Skeletal muscle cell (primary cell): ENCODE data around the gene MAD1L1.
"Not testable (repeated sequence)": the region's sequence is repeated elsewhere in the genome, so short reads cannot be mapped to it uniquely, and the experiment has no call there.

Experiments used
- DNase-seq: peaks from one replicate; pipeline ENCODE4 v3.0.0-alpha.2; 2010; ENCODE audit warnings: low read depth
- H3K4me3 ChIP-seq: 2 replicates; pipeline ENCODE4 v1.5.1; 2011; ENCODE audit warnings: low read depth, mild to moderate bottlenecking, control low read depth, low read length, moderate library complexity

The MAD1L1 gene

GRCh38 chr7:1990001-1990670, 242.6 kb downstream of the MAD1L1 start:
- DNase-seq = no peak
- H3K4me3 ChIP-seq = no peak overlapping the region

GRCh38 chr7:1989049-1989860, 243.5 kb downstream of the MAD1L1 start:
- DNase-seq = no peak
- no peak overlapping the region for H3K4me3 ChIP-seq

DNA sequence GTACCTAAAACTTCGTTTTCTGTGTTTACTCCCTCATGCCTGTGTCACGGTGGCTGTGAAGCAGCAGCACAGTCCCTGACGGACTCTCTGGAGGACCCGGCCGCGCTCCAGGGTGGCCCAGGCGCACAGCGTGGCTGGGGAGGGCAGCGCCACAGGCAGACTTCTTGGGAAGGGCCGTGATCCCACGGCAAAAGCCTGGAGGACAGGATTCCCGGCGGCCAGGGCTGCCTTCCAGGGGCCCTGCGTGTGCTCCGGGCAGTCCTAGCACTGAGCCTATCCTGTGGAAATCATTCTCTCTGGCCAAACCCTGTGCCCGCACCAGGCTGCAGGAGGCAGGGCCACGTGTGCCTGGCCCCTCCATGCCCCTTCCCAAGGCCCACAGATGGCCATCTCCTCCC, 244.2 kb downstream of the MAD1L1 start:
- DNase-seq = no peak

DNA sequence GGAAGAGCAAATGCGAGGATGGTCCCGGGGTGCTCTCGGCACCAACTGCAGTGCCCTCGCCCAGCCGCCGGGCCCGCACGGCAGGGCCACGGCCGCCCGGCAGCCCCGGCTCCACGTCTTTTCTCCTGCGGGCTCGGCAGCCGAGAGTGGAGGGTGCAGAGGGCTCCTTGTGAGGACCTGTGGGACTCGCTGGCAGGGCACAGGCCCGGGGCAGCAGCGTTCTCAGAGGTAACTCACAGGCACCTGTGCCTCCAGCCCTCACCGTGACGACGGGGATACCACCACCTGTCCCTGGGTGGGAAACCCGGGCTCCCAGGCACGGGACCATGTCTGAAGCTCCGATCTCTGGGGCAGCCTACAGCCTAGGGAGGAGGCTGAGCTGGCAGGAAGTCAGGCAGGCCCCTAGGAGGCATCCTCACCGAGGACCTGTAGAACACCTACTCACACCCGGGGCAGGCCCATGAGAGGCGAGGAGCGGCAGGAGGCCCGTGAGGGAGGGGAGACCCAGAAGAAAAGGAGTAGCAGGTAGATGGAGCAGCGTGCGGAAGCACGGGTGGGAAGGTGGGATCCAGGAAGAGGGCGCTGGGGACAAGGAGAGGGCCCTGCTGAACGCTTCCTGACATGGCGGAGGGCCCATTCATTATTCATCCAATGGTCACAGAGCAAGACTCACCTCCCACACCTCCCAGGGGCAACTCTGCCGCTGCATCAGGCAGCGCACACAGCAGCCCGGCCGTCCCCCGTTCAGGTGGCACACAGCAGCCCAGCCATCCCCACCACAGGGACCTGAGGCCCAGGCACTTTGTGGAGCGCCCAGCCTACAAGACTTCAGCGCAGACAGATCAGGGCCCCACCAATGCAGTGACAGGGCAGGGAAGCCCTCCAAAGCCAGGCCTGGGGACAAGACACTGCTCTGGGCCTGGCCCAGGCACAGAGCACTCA, 244.9 kb downstream of the MAD1L1 start:
- DNase-seq = no peak
- H3K4me3 ChIP-seq = no peak overlapping the region

More for the DNA sequence above, 244.2 kb downstream of the MAD1L1 start:
- H3K4me3 ChIP-seq = no peak overlapping the region

DNA sequence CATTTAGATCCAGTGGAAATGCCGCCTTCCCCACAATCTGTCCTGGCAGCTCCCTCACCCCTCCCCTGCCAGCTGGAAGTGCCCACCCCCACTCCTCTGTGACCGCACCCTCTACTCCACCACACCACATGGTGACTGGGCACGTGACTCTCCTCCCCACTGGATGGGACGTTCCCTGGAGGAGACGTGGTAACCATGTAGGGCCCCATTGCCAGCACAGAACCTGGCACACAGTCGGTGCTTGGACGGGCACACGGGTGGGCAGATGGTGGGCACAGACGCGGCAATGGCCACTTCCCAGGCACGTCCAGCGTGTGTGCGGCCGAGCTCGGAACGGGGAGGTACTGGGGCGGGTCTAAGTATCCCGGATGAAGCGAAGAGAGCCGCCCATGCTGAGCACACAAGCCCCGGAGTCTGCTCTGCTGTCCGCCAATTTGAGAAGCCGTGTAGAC, 245.6 kb downstream of the MAD1L1 start:
- no peak for DNase-seq
- no peak overlapping the region for H3K4me3 ChIP-seq

DNA sequence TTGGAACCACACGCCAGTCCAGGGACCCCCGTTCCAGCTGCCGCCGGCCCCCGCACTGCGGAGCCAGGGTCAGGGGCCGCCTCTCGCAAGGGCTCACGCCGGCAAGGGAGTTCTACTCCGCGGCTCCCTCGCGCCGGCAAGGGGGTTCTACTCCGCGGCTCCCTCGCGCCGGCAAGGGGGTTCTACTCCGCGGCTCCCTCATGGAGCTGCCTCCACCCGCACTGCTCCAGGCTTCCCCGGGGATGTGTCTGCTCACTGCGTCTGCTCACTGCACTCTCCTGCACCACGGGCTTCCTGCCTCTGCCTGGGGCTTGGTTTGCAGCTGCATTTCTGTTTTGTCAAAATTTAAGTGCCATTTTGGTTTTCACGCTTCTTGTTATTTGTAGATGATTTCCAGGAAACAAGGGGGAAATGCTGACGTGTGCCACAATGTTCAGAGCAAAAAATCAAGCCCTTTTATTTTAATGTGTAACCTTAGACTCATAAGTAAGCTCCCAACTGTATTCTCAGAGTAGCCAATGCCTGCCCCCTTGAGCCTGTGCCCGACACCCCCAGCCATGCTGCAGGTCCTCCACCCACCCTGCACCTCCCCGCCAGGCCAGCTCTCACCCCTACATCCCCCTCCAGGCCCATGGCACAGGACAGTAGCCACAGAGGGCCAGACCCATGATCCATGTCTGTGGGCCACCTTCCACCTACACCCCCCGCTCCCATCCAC, 246.2 kb downstream of the MAD1L1 start:
- no peak for DNase-seq

DNA sequence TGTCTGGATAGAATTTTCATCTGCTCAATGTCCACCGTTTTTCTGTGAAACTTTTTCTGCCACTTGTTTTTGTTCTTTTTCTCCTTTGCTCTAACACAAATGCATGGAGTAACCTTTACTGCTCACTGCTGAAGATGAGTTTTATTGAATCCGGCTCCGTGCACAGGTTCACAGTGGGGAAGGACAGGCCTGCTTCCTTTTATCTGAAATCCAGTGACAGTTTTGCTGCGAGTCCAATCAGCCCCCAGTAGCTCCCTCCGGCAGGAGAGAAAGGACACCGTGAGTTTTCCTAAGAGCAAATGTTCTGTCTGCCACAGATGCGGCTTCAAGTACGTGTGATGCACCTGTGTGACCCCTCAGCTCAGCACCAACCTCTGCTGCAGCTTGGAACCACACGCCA, 246.8 kb downstream of the MAD1L1 start:
- no peak overlapping the region for H3K4me3 ChIP-seq
- no peak for DNase-seq

More for the DNA sequence above, 246.2 kb downstream of the MAD1L1 start:
- no peak overlapping the region for H3K4me3 ChIP-seq

DNA sequence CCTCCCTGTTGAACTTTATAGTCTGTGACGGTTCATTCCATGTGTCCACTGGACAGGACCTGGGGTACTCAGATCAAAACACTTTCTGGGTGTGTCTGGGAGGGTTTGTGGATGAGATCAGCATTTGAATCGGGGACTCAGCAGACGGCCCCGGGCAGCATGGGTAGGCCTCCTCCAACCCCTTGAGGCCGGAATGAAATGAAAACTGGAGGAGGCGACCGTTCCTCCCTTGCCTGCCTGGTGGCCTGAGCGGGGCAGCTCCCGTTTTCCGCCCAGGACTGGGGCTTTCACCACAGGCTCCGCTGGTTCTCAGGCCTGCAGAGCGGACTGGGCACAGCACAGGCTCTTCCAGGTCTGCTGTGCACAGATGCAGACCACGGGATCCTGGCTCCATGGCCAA, 247.7 kb downstream of the MAD1L1 start:
- H3K4me3 ChIP-seq = no peak overlapping the region
- DNase-seq = no peak

DNA sequence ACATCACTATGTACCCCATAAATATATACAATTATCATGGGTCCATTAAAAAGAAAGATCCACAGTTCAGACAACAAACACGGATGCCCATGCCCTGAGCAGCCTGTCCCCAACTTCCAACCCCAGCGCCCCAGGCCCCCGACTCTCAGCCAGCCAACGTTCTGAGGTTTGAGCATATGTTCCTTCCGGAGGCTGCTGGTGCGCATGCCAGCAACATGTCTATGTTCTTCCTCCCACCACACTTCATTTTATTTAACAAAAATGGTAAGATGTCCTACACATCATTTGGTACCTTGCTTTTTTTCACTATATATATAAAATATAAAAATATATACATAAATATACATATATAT, 250.9 kb downstream of the MAD1L1 start:
- H3K4me3 ChIP-seq = no peak overlapping the region
- DNase-seq = no peak

- H3K4me3 ChIP-seq = no peak overlapping the region
- no peak for DNase-seq
These were observed 251.4 kb downstream of the MAD1L1 start for GRCh38 chr7:1981201-1981877.

GRCh38 chr7:1979591-1980560, 252.9 kb downstream of the MAD1L1 start:
- DNase-seq = no peak

GRCh38 chr7:1978656-1979590, 253.8 kb downstream of the MAD1L1 start:
- H3K4me3 ChIP-seq = no peak overlapping the region
- no peak for DNase-seq

More at GRCh38 chr7:1979591-1980560, 252.9 kb downstream of the MAD1L1 start:
- H3K4me3 ChIP-seq = no peak overlapping the region

- no peak for DNase-seq
- H3K4me3 ChIP-seq = no peak overlapping the region
These were observed 254.8 kb downstream of the MAD1L1 start for GRCh38 chr7:1977876-1978441.

GRCh38 chr7:1977059-1977875, 255.5 kb downstream of the MAD1L1 start:
- no peak overlapping the region for H3K4me3 ChIP-seq
- no peak for DNase-seq

DNA sequence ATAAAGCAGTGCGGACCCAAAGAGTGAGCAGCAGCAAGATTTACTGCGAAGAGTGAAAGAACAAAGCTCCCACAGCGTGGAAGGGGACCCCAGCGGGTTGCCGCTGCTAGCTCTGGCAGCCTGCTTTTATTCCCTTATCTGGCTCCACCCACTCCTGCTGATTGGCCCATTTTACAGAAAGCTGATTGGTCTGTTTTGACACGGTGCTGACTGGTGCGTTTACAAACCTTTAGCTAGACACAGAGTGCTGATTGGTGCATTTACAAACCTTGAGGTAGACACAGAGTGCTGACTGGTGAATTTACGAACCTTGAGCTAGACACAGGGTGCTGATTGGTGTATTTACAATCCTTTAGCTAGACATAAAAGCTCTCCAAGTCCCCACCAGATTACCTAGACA, 256.2 kb downstream of the MAD1L1 start:
- not testable (repeated sequence) for H3K4me3 ChIP-seq, DNase-seq
